Upper lobe of left lung (tissue), 6 donors: ENCODE data around the gene SYNE4. TPM values are rescaled to one million over a fixed set of nuclear protein-coding genes. Genes with fewer than 3 reads are reported as not detected.

Source experiments
- ATAC-seq, 2 donors: fragments of 200-7000 bp; cut with Tn5 transposase; one replicate each; pipeline ENCODE4 v1.9.1; 2022; ENCODE audit warnings: mild to moderate bottlenecking in 2 of 2, moderate library complexity in 2 of 2; ENCODE audit not compliant: low FRiP score in 2 of 2
- DNase-seq, 2 donors: peaks; one replicate each; pipeline ENCODE4 v3.0.0-alpha.2; 2019 to 2020
- H3K27ac ChIP-seq, 4 donors: fragments of 200-600 bp; sonication (generic); one replicate each; pipeline ENCODE4 v1.5.1; 2016 to 2019
- H3K27me3 ChIP-seq, 4 donors: fragments of 200-600 bp; sonication (generic); one replicate each; pipeline ENCODE4 v1.5.1; 2017 to 2019
- H3K36me3 ChIP-seq, 4 donors: fragments of 200-600 bp; sonication (generic); one replicate each; pipeline ENCODE4 v1.5.1; 2016 to 2019
- H3K4me1 ChIP-seq, 4 donors: fragments of 200-600 bp; sonication (generic); one replicate each; pipeline ENCODE4 v1.5.1; 2018 to 2019
- H3K4me3 ChIP-seq, 4 donors: fragments of 200-600 bp; sonication (generic); one replicate each; pipeline ENCODE4 v1.5.1; 2017 to 2019; ENCODE audit warnings: mild to moderate bottlenecking in 2 of 4, moderate library complexity in 1 of 4
- H3K9me3 ChIP-seq, 4 donors: fragments of 200-600 bp; sonication (generic); one replicate each; pipeline ENCODE4 v1.5.1; 2018 to 2019
- EP300 ChIP-seq, 4 donors: sonication (generic); formaldehyde crosslinking; IDR thresholded peaks; one replicate each; pipeline ENCODE4 v1.5.1; 2017; ENCODE audit warnings: antibody characterized with exemption in 4 of 4, control low read depth in 2 of 4
- POLR2A ChIP-seq, 4 donors: fragments of 450-650 bp; IDR thresholded peaks; one replicate each; pipeline ENCODE4 v1.5.1; 2016 to 2017; ENCODE audit warnings: antibody characterized with exemption in 4 of 4, mild to moderate bottlenecking in 2 of 4
- POLR2AphosphoS5 ChIP-seq, 2 donors: sonication (generic); formaldehyde crosslinking; IDR thresholded peaks; one replicate each; pipeline ENCODE4 v1.5.1; 2017; ENCODE audit warnings: antibody characterized with exemption in 2 of 2
- whole genome bisulfite sequencing, 2 donors: methylation state at CpG; one replicate each; pipeline ENCODE4 v1.1.5; 2017 to 2018; 5-methylcytosine and 5-hydroxymethylcytosine counted together
- total RNA-seq, 6 donors: library from RNA; depleted of rRNA in 4 of 6; stranded (reverse); fragments of >200 nt in 4 of 6; gene quantifications; one replicate each; pipeline versions ENCODE4 v1.1.0 to v1.2.1, GENCODE V29; 2016 to 2021
- TF ChIP-seq, protein P1 (sequence below), 6 experiments: fragments of 450-650 bp in 4 of 6; fragments of 200-600 bp in 2 of 6; sonication (generic) in 2 of 6; IDR thresholded peaks; one replicate each; pipeline ENCODE4 v1.5.1; 2016 to 2019; ENCODE audit warnings: antibody characterized with exemption in 6 of 6
- donor health status: DM: no; HTN: no; CAD: no; lungs with moderate emphysema.
- donor health status: DM: no; HTN: yes; CAD: no; lungs with severe emphysema.

SYNE4 gene
- total RNA-seq, 6 donors from 2014 or later, result 9.5 to 21.0 (median 10.9) TPM

- Histone ChIP-seq H3K4me1 (peaks cover 7 to 20% (median 14%) of the 10 kb centered on the region in 4 donors), H3K9me3 (no peaks in the 10 kb centered on the region), H3K4me3 (no peak overlapping the region), H3K36me3 (no peaks in the 10 kb centered on the region), H3K27me3 (no peaks in the 10 kb centered on the region), H3K27ac (no peak overlapping the region)
- TF ChIP-seq POLR2AphosphoS5 (IDR thresholded peaks at IDR 0.05) (no peak), EP300 (IDR thresholded peaks at IDR 0.05) (no peak), POLR2A (IDR thresholded peaks at IDR 0.05) (no peak)
- TF ChIP-seq, protein P1, sequence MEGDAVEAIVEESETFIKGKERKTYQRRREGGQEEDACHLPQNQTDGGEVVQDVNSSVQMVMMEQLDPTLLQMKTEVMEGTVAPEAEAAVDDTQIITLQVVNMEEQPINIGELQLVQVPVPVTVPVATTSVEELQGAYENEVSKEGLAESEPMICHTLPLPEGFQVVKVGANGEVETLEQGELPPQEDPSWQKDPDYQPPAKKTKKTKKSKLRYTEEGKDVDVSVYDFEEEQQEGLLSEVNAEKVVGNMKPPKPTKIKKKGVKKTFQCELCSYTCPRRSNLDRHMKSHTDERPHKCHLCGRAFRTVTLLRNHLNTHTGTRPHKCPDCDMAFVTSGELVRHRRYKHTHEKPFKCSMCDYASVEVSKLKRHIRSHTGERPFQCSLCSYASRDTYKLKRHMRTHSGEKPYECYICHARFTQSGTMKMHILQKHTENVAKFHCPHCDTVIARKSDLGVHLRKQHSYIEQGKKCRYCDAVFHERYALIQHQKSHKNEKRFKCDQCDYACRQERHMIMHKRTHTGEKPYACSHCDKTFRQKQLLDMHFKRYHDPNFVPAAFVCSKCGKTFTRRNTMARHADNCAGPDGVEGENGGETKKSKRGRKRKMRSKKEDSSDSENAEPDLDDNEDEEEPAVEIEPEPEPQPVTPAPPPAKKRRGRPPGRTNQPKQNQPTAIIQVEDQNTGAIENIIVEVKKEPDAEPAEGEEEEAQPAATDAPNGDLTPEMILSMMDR (IDR thresholded peaks at IDR 0.05), result no peak
- 76 to 82% methylated on average over 3 of the region's 3 CpGs for WGBS, 2 donors
- no peak for ATAC-seq
- DNase-seq, result no peak
Measured at GRCh38 chr19:36051236-36051635, 42.6 kb upstream of the SYNE4 start.

DNA sequence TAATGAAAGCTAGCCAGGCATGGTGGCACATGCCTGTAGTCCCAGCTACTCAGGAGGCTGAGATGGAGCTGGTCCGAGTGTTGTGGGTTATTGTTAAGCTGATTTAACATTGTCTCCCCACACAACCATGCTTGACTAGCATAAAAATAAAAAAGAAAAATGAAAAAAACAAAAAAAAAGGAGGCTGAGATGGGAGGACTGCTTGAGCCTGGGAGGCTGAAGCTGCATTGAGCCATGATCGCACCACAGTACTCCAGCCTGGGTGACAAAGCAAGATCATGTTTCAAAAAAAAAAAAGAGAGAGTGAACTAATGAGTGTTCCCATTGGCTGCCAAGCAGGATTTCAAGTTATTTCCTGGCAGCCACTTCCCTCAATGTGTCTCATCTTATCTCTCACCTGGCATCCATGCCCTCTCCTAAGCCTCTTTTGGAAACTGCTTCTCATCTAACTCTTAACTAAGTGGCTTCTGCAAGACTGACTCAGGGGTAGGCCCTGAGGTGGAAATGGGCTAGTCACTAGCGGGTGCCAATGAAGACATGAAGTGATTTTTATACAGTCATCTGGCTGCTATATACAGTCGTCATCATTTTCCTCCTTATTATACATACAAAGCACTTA is 40.6 kb upstream of the SYNE4 start:
- DNase-seq (no peak), ATAC-seq (no peak)
- no peak for TF ChIP-seq EP300 (IDR thresholded peaks at IDR 0.05)
- TF ChIP-seq, protein P1 (IDR thresholded peaks at IDR 0.05), result no peak
- TF ChIP-seq POLR2A (IDR thresholded peaks at IDR 0.05), result no peak
- TF ChIP-seq POLR2AphosphoS5 (IDR thresholded peaks at IDR 0.05), result no peak
- H3K36me3 ChIP-seq, result no peaks in the 10 kb centered on the region
- H3K4me1 ChIP-seq, result peaks cover 0 to 11% (median 5%) of the 10 kb centered on the region in 4 donors
- no peak overlapping the region for H3K4me3 ChIP-seq
- 92 to 96% methylated on average over 4 of the region's 4 CpGs for WGBS, 2 donors
- no peaks in the 10 kb centered on the region for H3K27me3 ChIP-seq
- no peaks in the 10 kb centered on the region for H3K9me3 ChIP-seq
- no peak overlapping the region for H3K27ac ChIP-seq

DNA sequence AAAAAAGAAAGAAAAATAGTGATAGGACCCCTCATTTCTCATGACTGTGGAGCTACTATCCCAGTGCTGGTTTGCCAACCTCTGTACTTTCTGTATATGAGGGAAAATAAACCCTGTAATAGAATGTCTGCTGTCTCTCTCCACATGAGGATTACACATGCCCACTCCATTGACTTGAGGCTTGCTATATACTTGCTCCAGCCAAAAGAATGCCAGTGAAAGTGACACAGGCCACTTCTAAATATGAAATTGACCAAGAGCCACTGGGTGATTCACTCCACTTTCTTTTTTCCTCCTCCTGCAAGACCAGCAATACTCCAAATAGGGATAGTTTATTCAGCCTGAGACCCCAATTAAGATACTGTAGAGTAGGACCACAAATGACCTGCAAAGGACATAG is 39.2 kb upstream of the SYNE4 start:
- DNase-seq, result no peak

DNA sequence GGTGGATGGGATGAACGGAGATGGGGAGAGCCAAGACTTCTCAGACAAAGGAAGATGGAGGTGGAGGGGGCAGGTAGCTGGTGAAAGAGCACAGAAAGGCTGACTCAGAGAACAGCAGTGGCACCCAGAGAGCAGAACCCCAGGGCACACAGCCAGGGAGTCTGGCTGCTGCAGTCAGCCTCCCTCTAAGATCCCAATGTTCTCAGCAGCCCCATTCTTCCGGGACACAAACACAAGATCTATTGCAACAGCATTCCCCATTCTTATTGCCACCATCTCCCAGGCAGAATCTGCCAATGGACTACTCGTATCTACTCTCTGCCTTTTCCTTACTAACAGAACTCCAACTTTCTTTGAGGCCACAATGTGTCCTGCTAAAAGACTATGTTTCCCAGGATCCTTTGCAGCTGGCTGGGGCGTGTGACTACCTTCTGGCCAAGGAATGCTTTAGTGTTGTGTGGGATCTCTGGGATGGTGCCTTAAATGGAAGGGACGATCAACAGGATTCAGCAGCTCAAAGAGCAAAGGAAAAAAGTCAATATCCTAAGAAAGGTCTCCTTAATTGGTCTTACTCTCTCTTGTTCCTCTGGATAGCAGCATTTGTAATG is 37.9 kb upstream of the SYNE4 start:
- H3K4me1 ChIP-seq, result peaks cover 0 to 10% (median 1%) of the 10 kb centered on the region in 4 donors
- 94% methylated on average over 5 of the region's 5 CpGs for WGBS, 2 donors
- H3K27ac ChIP-seq, result no peak overlapping the region
- ATAC-seq (no peak), DNase-seq (no peak)
- no peak for TF ChIP-seq POLR2AphosphoS5 (IDR thresholded peaks at IDR 0.05)
- no peak for TF ChIP-seq POLR2A (IDR thresholded peaks at IDR 0.05)
- TF ChIP-seq, protein P1 (IDR thresholded peaks at IDR 0.05), result no peak
- no peak for TF ChIP-seq EP300 (IDR thresholded peaks at IDR 0.05)
- no peaks in the 10 kb centered on the region for H3K27me3 ChIP-seq
- no peaks in the 10 kb centered on the region for H3K9me3 ChIP-seq
- H3K4me3 ChIP-seq, result no peak overlapping the region
- H3K36me3 ChIP-seq, result no peaks in the 10 kb centered on the region

More for the DNA sequence above, 39.2 kb upstream of the SYNE4 start:
- no peak for ATAC-seq
- Histone ChIP-seq H3K9me3 (no peaks in the 10 kb centered on the region), H3K27ac (no peak overlapping the region), H3K4me3 (no peak overlapping the region), H3K4me1 (peaks cover 0 to 4% (median 1%) of the 10 kb centered on the region in 4 donors), H3K27me3 (no peaks in the 10 kb centered on the region), H3K36me3 (no peaks in the 10 kb centered on the region)
- no peak for TF ChIP-seq POLR2AphosphoS5 (IDR thresholded peaks at IDR 0.05)
- TF ChIP-seq, protein P1 (IDR thresholded peaks at IDR 0.05), result no peak
- TF ChIP-seq POLR2A (IDR thresholded peaks at IDR 0.05), result no peak
- TF ChIP-seq EP300 (IDR thresholded peaks at IDR 0.05), result no peak

DNA sequence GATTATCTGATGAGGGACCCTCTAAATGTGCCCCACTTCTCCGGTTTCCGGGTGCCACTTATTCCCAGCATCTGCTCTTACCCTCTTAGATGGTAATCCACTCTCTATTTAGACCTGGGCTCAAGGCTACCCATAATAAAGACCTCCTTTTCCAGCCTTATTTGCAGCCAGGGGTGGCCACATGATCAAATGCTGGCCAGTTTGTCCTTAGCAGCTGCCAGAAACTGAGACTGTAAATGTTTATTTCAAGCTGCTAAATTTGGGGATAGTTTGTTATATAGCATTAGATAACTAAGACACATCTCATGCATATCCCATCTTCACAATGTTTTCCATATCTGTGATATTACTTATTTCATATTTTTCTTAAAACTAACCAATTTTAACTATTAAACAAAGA is 35.3 kb upstream of the SYNE4 start:
- Histone ChIP-seq H3K27me3 (no peaks in the 10 kb centered on the region), H3K4me1 (peaks cover 0 to 11% (median 4%) of the 10 kb centered on the region in 4 donors), H3K36me3 (peaks cover 0 to 9% (median 3%) of the 10 kb centered on the region in 4 donors), H3K27ac (no peak overlapping the region), H3K9me3 (no peaks in the 10 kb centered on the region), H3K4me3 (no peak overlapping the region)
- TF ChIP-seq, protein P1 (IDR thresholded peaks at IDR 0.05), result no peak
- no peak for TF ChIP-seq EP300 (IDR thresholded peaks at IDR 0.05)
- TF ChIP-seq POLR2AphosphoS5 (IDR thresholded peaks at IDR 0.05), result no peak
- TF ChIP-seq POLR2A (IDR thresholded peaks at IDR 0.05), result no peak
- no peak for DNase-seq
- WGBS, 2 donors, result 96 to 100% methylated on average over 2 of the region's 2 CpGs
- ATAC-seq, result no peak
